ENCODE measurements around the gene RHBDL2. TPM values are rescaled to one million over a fixed set of nuclear protein-coding genes. Genes with fewer than 3 reads are reported as not detected.
A peak's percentile ranks its signal among the peaks of the same experiment; 100 is the strongest.

RHBDL2 gene
- total and polyA plus RNA-seq, 2 of the 13 experiments (the other 11 are each of a cell fraction or from before 2014, with no cell fraction given), result 3.3 to 5.4 TPM

DNA sequence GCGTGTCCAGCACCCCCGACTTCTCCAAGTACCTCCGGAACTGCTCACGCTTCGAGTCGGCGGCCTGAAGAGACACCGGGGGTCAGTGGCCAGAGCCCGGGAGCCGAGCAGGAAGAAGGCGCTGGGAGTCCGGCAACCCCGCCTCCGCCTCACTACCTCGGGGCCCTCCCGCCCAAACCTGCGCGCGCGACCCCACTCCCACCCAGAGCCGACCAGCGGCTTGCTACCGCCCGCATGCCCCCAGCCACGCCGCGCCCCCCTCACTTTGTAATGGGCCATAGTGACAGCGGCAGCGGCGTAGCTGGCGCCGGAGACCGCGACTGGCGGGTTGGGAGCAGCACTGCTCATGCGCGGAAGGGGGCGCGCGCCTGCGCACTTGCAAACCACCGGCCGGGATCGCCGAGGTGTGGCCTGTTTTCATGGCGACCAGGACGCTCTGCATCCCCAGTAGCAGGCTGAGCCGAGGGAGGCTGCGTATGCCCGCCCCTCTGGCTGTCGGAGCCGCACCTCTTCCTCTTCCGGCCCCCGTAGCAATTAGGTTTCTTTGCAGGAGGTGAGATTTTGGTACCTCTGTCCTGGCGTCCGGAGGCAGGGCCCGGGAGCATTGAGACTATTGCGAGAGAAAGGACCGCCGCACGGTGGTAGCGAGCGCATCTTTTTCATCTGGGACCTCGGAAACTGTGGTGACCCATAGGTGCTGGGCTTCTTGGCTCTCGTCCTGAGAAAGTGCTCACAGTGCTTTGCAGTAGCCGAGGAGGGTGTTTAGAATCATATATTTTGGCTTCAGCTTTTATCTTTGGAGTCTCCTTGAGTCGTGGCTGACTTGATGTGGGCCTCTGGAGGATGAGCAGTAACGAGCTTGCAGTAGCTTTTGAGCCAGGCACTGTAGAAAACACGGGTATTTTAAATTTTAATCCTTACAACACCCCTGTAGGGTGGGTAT is 68.3 kb downstream of the RHBDL2 start, which contains the start of gene MYCBP (continued):
- TF ChIP-seq, protein P1, sequence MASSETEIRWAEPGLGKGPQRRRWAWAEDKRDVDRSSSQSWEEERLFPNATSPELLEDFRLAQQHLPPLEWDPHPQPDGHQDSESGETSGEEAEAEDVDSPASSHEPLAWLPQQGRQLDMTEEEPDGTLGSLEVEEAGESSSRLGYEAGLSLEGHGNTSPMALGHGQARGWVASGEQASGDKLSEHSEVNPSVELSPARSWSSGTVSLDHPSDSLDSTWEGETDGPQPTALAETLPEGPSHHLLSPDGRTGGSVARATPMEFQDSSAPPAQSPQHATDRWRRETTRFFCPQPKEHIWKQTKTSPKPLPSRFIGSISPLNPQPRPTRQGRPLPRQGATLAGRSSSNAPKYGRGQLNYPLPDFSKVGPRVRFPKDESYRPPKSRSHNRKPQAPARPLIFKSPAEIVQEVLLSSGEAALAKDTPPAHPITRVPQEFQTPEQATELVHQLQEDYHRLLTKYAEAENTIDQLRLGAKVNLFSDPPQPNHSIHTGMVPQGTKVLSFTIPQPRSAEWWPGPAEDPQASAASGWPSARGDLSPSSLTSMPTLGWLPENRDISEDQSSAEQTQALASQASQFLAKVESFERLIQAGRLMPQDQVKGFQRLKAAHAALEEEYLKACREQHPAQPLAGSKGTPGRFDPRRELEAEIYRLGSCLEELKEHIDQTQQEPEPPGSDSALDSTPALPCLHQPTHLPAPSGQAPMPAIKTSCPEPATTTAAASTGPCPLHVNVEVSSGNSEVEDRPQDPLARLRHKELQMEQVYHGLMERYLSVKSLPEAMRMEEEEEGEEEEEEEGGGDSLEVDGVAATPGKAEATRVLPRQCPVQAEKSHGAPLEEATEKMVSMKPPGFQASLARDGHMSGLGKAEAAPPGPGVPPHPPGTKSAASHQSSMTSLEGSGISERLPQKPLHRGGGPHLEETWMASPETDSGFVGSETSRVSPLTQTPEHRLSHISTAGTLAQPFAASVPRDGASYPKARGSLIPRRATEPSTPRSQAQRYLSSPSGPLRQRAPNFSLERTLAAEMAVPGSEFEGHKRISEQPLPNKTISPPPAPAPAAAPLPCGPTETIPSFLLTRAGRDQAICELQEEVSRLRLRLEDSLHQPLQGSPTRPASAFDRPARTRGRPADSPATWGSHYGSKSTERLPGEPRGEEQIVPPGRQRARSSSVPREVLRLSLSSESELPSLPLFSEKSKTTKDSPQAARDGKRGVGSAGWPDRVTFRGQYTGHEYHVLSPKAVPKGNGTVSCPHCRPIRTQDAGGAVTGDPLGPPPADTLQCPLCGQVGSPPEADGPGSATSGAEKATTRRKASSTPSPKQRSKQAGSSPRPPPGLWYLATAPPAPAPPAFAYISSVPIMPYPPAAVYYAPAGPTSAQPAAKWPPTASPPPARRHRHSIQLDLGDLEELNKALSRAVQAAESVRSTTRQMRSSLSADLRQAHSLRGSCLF (CRISPR knock-in tag; IDR thresholded peaks at IDR 0.05; ENCODE audit: borderline replicate concordance), result no peak
- TF ChIP-seq ZNF777 (CRISPR knock-in tag; IDR thresholded peaks at IDR 0.05) (peak; percentile 27; the same call in 1 of the 2 replicates), ZNF441 (CRISPR knock-in tag; IDR thresholded peaks at IDR 0.05; ENCODE audit: borderline replicate concordance) (no peak), NAIF1 (CRISPR knock-in tag; IDR thresholded peaks at IDR 0.05; ENCODE audit: borderline replicate concordance) (peak; percentile 96), ZSCAN12 (CRISPR knock-in tag; IDR thresholded peaks at IDR 0.05) (no peak), MIXL1 (CRISPR knock-in tag; IDR thresholded peaks at IDR 0.05) (peak; percentile 70; the same call in 1 of the 2 replicates), FOXJ3 (CRISPR knock-in tag; IDR thresholded peaks at IDR 0.05; ENCODE audit: borderline replicate concordance) (0 out of 2 replicates have a peak, but pooled peaks have one; percentile 41), ZC3H4 (CRISPR knock-in tag; IDR thresholded peaks at IDR 0.05; ENCODE audit: borderline replicate concordance) (no peak), CBX2 (IDR thresholded peaks at IDR 0.05; ENCODE audit: low read depth, low read length) (no peak), CBX2 (CRISPR knock-in tag; IDR thresholded peaks at IDR 0.05; ENCODE audit: low read depth) (no peak), SP5 (CRISPR knock-in tag; IDR thresholded peaks at IDR 0.05; ENCODE audit: borderline replicate concordance, low read depth) (no peak)
- TF ChIP-seq, protein P2, sequence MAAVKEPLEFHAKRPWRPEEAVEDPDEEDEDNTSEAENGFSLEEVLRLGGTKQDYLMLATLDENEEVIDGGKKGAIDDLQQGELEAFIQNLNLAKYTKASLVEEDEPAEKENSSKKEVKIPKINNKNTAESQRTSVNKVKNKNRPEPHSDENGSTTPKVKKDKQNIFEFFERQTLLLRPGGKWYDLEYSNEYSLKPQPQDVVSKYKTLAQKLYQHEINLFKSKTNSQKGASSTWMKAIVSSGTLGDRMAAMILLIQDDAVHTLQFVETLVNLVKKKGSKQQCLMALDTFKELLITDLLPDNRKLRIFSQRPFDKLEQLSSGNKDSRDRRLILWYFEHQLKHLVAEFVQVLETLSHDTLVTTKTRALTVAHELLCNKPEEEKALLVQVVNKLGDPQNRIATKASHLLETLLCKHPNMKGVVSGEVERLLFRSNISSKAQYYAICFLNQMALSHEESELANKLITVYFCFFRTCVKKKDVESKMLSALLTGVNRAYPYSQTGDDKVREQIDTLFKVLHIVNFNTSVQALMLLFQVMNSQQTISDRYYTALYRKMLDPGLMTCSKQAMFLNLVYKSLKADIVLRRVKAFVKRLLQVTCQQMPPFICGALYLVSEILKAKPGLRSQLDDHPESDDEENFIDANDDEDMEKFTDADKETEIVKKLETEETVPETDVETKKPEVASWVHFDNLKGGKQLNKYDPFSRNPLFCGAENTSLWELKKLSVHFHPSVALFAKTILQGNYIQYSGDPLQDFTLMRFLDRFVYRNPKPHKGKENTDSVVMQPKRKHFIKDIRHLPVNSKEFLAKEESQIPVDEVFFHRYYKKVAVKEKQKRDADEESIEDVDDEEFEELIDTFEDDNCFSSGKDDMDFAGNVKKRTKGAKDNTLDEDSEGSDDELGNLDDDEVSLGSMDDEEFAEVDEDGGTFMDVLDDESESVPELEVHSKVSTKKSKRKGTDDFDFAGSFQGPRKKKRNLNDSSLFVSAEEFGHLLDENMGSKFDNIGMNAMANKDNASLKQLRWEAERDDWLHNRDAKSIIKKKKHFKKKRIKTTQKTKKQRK (IDR thresholded peaks at IDR 0.05; ENCODE audit: low read length), result no peak
- TF ChIP-seq, protein P3, sequence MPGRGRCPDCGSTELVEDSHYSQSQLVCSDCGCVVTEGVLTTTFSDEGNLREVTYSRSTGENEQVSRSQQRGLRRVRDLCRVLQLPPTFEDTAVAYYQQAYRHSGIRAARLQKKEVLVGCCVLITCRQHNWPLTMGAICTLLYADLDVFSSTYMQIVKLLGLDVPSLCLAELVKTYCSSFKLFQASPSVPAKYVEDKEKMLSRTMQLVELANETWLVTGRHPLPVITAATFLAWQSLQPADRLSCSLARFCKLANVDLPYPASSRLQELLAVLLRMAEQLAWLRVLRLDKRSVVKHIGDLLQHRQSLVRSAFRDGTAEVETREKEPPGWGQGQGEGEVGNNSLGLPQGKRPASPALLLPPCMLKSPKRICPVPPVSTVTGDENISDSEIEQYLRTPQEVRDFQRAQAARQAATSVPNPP (CRISPR knock-in tag; IDR thresholded peaks at IDR 0.05), result no peak
- TF ChIP-seq, protein P4, sequence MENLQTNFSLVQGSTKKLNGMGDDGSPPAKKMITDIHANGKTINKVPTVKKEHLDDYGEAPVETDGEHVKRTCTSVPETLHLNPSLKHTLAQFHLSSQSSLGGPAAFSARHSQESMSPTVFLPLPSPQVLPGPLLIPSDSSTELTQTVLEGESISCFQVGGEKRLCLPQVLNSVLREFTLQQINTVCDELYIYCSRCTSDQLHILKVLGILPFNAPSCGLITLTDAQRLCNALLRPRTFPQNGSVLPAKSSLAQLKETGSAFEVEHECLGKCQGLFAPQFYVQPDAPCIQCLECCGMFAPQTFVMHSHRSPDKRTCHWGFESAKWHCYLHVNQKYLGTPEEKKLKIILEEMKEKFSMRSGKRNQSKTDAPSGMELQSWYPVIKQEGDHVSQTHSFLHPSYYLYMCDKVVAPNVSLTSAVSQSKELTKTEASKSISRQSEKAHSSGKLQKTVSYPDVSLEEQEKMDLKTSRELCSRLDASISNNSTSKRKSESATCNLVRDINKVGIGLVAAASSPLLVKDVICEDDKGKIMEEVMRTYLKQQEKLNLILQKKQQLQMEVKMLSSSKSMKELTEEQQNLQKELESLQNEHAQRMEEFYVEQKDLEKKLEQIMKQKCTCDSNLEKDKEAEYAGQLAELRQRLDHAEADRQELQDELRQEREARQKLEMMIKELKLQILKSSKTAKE (CRISPR knock-in tag; IDR thresholded peaks at IDR 0.05; ENCODE audit: borderline replicate concordance), result no peak; the same call in 1 of the 2 replicates
- TF ChIP-seq, protein P5, sequence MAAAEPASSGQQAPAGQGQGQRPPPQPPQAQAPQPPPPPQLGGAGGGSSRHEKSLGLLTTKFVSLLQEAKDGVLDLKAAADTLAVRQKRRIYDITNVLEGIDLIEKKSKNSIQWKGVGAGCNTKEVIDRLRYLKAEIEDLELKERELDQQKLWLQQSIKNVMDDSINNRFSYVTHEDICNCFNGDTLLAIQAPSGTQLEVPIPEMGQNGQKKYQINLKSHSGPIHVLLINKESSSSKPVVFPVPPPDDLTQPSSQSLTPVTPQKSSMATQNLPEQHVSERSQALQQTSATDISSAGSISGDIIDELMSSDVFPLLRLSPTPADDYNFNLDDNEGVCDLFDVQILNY (CRISPR knock-in tag; conservative IDR thresholded peaks at IDR 0.05), result no peak
